SK-N-SH treated with all-trans-retinoic acid at 6 μM for 48 hours (cell line): ENCODE data around the gene SPDYE17.
"Not testable (repeated sequence)": the region's sequence is repeated elsewhere in the genome, so short reads cannot be mapped to it uniquely, and the experiment has no call there.

Experiments used
- CSDC2 ChIP-seq: fragments of 250-450 bp; sonication (Bioruptor Pico); IDR thresholded peaks from 2 replicates; pipeline ENCODE4 v1.5.0; 2020; ENCODE audit warnings: mild to moderate bottlenecking, moderate library complexity
- ESRRG ChIP-seq: fragments of 250-450 bp; sonication (Bioruptor Pico); IDR thresholded peaks from 2 replicates; pipeline ENCODE4 v1.6.1; 2021; ENCODE audit warnings: mild to moderate bottlenecking
- GLIS3 ChIP-seq: fragments of 250-450 bp; sonication (Bioruptor Pico); IDR thresholded peaks from 2 replicates; pipeline ENCODE4 v1.5.0; 2020; ENCODE audit warnings: mild to moderate bottlenecking, moderate library complexity
- OSR1 ChIP-seq: fragments of 250-450 bp; sonication (Bioruptor Pico); IDR thresholded peaks from 2 replicates; pipeline ENCODE4 v1.8.0; 2022; ENCODE audit warnings: moderate library complexity, mild to moderate bottlenecking, inconsistent platforms
- PPARA ChIP-seq: fragments of 250-450 bp; sonication (Bioruptor Pico); IDR thresholded peaks from 2 replicates; pipeline ENCODE4 v1.5.0; 2020; ENCODE audit warnings: mild to moderate bottlenecking, borderline replicate concordance
- RARB ChIP-seq: fragments of 250-450 bp; sonication (Bioruptor Pico); IDR thresholded peaks from 2 replicates; pipeline ENCODE4 v1.8.0; 2021; ENCODE audit warnings: mild to moderate bottlenecking, moderate library complexity
- TOX ChIP-seq: fragments of 250-450 bp; sonication (Bioruptor Pico); IDR thresholded peaks from 2 replicates; pipeline ENCODE4 v1.8.0; 2021; ENCODE audit warnings: mild to moderate bottlenecking, moderate library complexity, borderline replicate concordance
- ZNF565 ChIP-seq: fragments of 450-650 bp; formaldehyde crosslinking; conservative IDR thresholded peaks from 2 replicates; pipeline ENCODE4 v1.5.0; 2020; ENCODE audit warnings: low read depth, mild to moderate bottlenecking, moderate library complexity
- TF ChIP-seq, protein P1 (sequence below): fragments of 250-450 bp; sonication (Bioruptor Pico); IDR thresholded peaks from 2 replicates; pipeline ENCODE4 v1.5.1; 2021; ENCODE audit warnings: mild to moderate bottlenecking, moderate library complexity
- TF ChIP-seq, protein P2 (sequence below): fragments of 250-450 bp; sonication (Bioruptor Pico); IDR thresholded peaks from 2 replicates; pipeline ENCODE4 v1.8.0; 2020; ENCODE audit warnings: mild to moderate bottlenecking, moderate library complexity, borderline replicate concordance

DNA sequence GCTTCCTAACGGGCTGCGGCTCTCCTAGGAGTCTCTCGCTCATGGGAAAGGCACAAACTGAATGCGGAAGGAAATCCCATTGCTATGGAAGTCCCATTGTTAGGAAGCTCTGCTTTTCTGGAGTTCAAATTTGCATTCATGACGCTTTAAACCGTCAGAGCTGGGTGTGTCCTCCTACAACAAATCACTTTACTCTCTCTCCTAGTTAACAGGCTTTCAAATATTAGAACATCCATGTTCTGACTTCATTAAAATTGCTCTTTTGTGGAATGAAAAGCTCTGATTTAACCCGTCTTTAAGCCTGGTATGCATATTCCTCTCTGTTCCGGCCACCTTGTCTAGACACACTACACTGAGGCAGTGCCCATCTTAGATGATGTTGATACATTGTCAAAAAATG lies at the start of gene SPDYE17:
- TF ChIP-seq ESRRG; ZNF565 (CRISPR knock-in tag); CSDC2 (CRISPR knock-in tag); RARB; GLIS3 (CRISPR knock-in tag); TOX (CRISPR knock-in tag); OSR1 (CRISPR knock-in tag); PPARA (CRISPR knock-in tag): not testable (repeated sequence)
- TF ChIP-seq, protein P1, sequence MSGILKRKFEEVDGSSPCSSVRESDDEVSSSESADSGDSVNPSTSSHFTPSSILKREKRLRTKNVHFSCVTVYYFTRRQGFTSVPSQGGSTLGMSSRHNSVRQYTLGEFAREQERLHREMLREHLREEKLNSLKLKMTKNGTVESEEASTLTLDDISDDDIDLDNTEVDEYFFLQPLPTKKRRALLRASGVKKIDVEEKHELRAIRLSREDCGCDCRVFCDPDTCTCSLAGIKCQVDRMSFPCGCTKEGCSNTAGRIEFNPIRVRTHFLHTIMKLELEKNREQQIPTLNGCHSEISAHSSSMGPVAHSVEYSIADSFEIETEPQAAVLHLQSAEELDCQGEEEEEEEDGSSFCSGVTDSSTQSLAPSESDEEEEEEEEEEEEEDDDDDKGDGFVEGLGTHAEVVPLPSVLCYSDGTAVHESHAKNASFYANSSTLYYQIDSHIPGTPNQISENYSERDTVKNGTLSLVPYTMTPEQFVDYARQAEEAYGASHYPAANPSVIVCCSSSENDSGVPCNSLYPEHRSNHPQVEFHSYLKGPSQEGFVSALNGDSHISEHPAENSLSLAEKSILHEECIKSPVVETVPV (CRISPR knock-in tag), result not testable (repeated sequence)
- TF ChIP-seq, protein P2, sequence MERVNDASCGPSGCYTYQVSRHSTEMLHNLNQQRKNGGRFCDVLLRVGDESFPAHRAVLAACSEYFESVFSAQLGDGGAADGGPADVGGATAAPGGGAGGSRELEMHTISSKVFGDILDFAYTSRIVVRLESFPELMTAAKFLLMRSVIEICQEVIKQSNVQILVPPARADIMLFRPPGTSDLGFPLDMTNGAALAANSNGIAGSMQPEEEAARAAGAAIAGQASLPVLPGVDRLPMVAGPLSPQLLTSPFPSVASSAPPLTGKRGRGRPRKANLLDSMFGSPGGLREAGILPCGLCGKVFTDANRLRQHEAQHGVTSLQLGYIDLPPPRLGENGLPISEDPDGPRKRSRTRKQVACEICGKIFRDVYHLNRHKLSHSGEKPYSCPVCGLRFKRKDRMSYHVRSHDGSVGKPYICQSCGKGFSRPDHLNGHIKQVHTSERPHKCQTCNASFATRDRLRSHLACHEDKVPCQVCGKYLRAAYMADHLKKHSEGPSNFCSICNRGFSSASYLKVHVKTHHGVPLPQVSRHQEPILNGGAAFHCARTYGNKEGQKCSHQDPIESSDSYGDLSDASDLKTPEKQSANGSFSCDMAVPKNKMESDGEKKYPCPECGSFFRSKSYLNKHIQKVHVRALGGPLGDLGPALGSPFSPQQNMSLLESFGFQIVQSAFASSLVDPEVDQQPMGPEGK (CRISPR knock-in tag), result not testable (repeated sequence)
